ENCODE measurements around the gene LRRC39. TPM values are rescaled to one million over a fixed set of nuclear protein-coding genes. Genes with fewer than 3 reads are reported as not detected.
"Not testable (repeated sequence)": the region's sequence is repeated elsewhere in the genome, so short reads cannot be mapped to it uniquely, and the experiment has no call there.

Gene LRRC39
- total and polyA plus RNA-seq, 4 donors, result 0.45 to 2.7 (median 0.96) TPM

- H3K27ac ChIP-seq (ENCODE audit: low read depth in 1 of 2, low read length in 1 of 2), result peak overlapping the region; percentile 47 to 70
- no peaks in the 10 kb centered on the region for H3K27me3 ChIP-seq (ENCODE audit: control insufficient read depth in 3 of 3, insufficient read depth in 3 of 3, low read length in 2 of 3)
- H3K4me3 ChIP-seq, result no peak overlapping the region
- DNase-seq, result no peak
- 72 to 84% methylated on average over 2 of the region's 2 CpGs for WGBS, 2 donors
- peaks cover 12 to 29% (median 14%) of the 10 kb centered on the region in 4 donors for H3K36me3 ChIP-seq (ENCODE audit: control insufficient read depth in 4 of 4, insufficient read depth in 4 of 4, low read length in 4 of 4)
- no peak overlapping the region for H3K9ac ChIP-seq (ENCODE audit: insufficient read depth in 1 of 2, low read length in 2 of 2)
- TF ChIP-seq CTCF (IDR thresholded peaks at IDR 0.05; ENCODE audit: control extremely low read depth, extremely low read depth), result no peak
- H3K9me3 ChIP-seq (ENCODE audit: control insufficient read depth in 4 of 4, insufficient read depth in 3 of 4, low read length in 3 of 4), result no peaks in the 10 kb centered on the region
- H3K4me1 ChIP-seq (ENCODE audit: control insufficient read depth in 5 of 5, insufficient read depth in 5 of 5, low read length in 5 of 5), result peaks cover 0 to 5% (median 0%) of the 10 kb centered on the region in 5 donors
- ATAC-seq (ENCODE audit: insufficient read depth, low FRiP score), result no peak
These were observed 39.8 kb upstream of the LRRC39 start for GRCh38 chr1:100217834-100218233.

- Histone ChIP-seq H3K27ac (ENCODE audit: low read depth in 1 of 2, low read length in 1 of 2) (no peak overlapping the region), H3K9ac (ENCODE audit: insufficient read depth in 1 of 2, low read length in 2 of 2) (no peak overlapping the region), H3K4me3 (no peak overlapping the region), H3K27me3 (ENCODE audit: control insufficient read depth in 3 of 3, insufficient read depth in 3 of 3, low read length in 2 of 3) (no peaks in the 10 kb centered on the region), H3K36me3 (ENCODE audit: control insufficient read depth in 4 of 4, insufficient read depth in 4 of 4, low read length in 4 of 4) (peaks cover 17 to 40% (median 22%) of the 10 kb centered on the region in 4 donors), H3K9me3 (ENCODE audit: control insufficient read depth in 4 of 4, insufficient read depth in 3 of 4, low read length in 3 of 4) (no peaks in the 10 kb centered on the region), H3K4me1 (ENCODE audit: control insufficient read depth in 5 of 5, insufficient read depth in 5 of 5, low read length in 5 of 5) (peaks cover 0 to 2% (median 0%) of the 10 kb centered on the region in 5 donors)
- 91 to 98% methylated on average over 1 of the region's 1 CpG for WGBS, 2 donors
- ATAC-seq (ENCODE audit: insufficient read depth, low FRiP score) (no peak), DNase-seq (no peak)
- TF ChIP-seq CTCF (IDR thresholded peaks at IDR 0.05; ENCODE audit: control extremely low read depth, extremely low read depth), result no peak
These were observed 37.0 kb upstream of the LRRC39 start for GRCh38 chr1:100215101-100215500.

- no peak for ATAC-seq (ENCODE audit: insufficient read depth, low FRiP score)
- Histone ChIP-seq H3K27me3 (ENCODE audit: control insufficient read depth in 3 of 3, insufficient read depth in 3 of 3, low read length in 2 of 3) (no peaks in the 10 kb centered on the region), H3K4me3 (no peak overlapping the region), H3K9me3 (ENCODE audit: control insufficient read depth in 4 of 4, insufficient read depth in 3 of 4, low read length in 3 of 4) (no peaks in the 10 kb centered on the region), H3K9ac (ENCODE audit: insufficient read depth in 1 of 2, low read length in 2 of 2) (no peak overlapping the region), H3K4me1 (ENCODE audit: control insufficient read depth in 5 of 5, insufficient read depth in 5 of 5, low read length in 5 of 5) (no peaks in the 10 kb centered on the region), H3K27ac (ENCODE audit: low read depth in 1 of 2, low read length in 1 of 2) (no peak overlapping the region), H3K36me3 (ENCODE audit: control insufficient read depth in 4 of 4, insufficient read depth in 4 of 4, low read length in 4 of 4) (peaks cover 17 to 42% (median 25%) of the 10 kb centered on the region in 4 donors)
- TF ChIP-seq CTCF (IDR thresholded peaks at IDR 0.05; ENCODE audit: control extremely low read depth, extremely low read depth), result no peak
- DNase-seq, result no peak
- 98% methylated on average over 37 of the region's 37 CpGs for WGBS, 2 donors
These were observed 35.1 kb upstream of the LRRC39 start for GRCh38 chr1:100213141-100213540.

GRCh38 chr1:100206301-100206700 is 28.2 kb upstream of the LRRC39 start:
- no peak for TF ChIP-seq CTCF (IDR thresholded peaks at IDR 0.05; ENCODE audit: control extremely low read depth, extremely low read depth)
- ATAC-seq (ENCODE audit: insufficient read depth, low FRiP score) (no peak), DNase-seq (no peak)
- no peaks in the 10 kb centered on the region for H3K27me3 ChIP-seq (ENCODE audit: control insufficient read depth in 3 of 3, insufficient read depth in 3 of 3, low read length in 2 of 3)
- H3K27ac ChIP-seq (ENCODE audit: low read depth in 1 of 2, low read length in 1 of 2), result no peak overlapping the region
- no peaks in the 10 kb centered on the region for H3K9me3 ChIP-seq (ENCODE audit: control insufficient read depth in 4 of 4, insufficient read depth in 3 of 4, low read length in 3 of 4)
- WGBS, 2 donors, result 99 to 100% methylated on average over 2 of the region's 2 CpGs
- H3K4me3 ChIP-seq, result no peak overlapping the region
- peaks cover 6 to 25% (median 17%) of the 10 kb centered on the region in 4 donors for H3K36me3 ChIP-seq (ENCODE audit: control insufficient read depth in 4 of 4, insufficient read depth in 4 of 4, low read length in 4 of 4)
- H3K4me1 ChIP-seq (ENCODE audit: control insufficient read depth in 5 of 5, insufficient read depth in 5 of 5, low read length in 5 of 5), result no peaks in the 10 kb centered on the region
- H3K9ac ChIP-seq (ENCODE audit: insufficient read depth in 1 of 2, low read length in 2 of 2), result no peak overlapping the region

GRCh38 chr1:100205593-100205992 is 27.5 kb upstream of the LRRC39 start:
- H3K27me3 ChIP-seq (ENCODE audit: control insufficient read depth in 3 of 3, insufficient read depth in 3 of 3, low read length in 2 of 3); H3K4me3 ChIP-seq; H3K27ac ChIP-seq (ENCODE audit: low read depth in 1 of 2, low read length in 1 of 2); H3K9me3 ChIP-seq (ENCODE audit: control insufficient read depth in 4 of 4, insufficient read depth in 3 of 4, low read length in 3 of 4); DNase-seq; H3K9ac ChIP-seq (ENCODE audit: insufficient read depth in 1 of 2, low read length in 2 of 2); H3K4me1 ChIP-seq (ENCODE audit: control insufficient read depth in 5 of 5, insufficient read depth in 5 of 5, low read length in 5 of 5); ATAC-seq (ENCODE audit: insufficient read depth, low FRiP score): not testable (repeated sequence)
- peaks cover 7 to 21% (median 13%) of the 10 kb centered on the region in 4 donors for H3K36me3 ChIP-seq (ENCODE audit: control insufficient read depth in 4 of 4, insufficient read depth in 4 of 4, low read length in 4 of 4)
- 93 to 96% methylated on average over 2 of the region's 2 CpGs for WGBS, 2 donors

Measured in lung (tissue), 12 donors.